Body of pancreas (tissue), 4 donors: Measurements from ENCODE around the gene DCAKD.

ENCODE experiments used
- POLR2A ChIP-seq, 3 donors: fragments of 450-650 bp; IDR thresholded peaks; one replicate each; pipeline ENCODE4 v1.6.1; 2016; ENCODE audit warnings: antibody characterized with exemption in 3 of 3, mild to moderate bottlenecking in 2 of 3
- TF ChIP-seq, protein P1 (sequence below), 7 experiments: fragments of 450-650 bp in 4 of 7; fragments of 200-600 bp in 3 of 7; sonication (generic) in 3 of 7; IDR thresholded peaks; one replicate each; pipeline ENCODE4 v1.5.1; 2016 to 2019; ENCODE audit warnings: antibody characterized with exemption in 7 of 7

DNA sequence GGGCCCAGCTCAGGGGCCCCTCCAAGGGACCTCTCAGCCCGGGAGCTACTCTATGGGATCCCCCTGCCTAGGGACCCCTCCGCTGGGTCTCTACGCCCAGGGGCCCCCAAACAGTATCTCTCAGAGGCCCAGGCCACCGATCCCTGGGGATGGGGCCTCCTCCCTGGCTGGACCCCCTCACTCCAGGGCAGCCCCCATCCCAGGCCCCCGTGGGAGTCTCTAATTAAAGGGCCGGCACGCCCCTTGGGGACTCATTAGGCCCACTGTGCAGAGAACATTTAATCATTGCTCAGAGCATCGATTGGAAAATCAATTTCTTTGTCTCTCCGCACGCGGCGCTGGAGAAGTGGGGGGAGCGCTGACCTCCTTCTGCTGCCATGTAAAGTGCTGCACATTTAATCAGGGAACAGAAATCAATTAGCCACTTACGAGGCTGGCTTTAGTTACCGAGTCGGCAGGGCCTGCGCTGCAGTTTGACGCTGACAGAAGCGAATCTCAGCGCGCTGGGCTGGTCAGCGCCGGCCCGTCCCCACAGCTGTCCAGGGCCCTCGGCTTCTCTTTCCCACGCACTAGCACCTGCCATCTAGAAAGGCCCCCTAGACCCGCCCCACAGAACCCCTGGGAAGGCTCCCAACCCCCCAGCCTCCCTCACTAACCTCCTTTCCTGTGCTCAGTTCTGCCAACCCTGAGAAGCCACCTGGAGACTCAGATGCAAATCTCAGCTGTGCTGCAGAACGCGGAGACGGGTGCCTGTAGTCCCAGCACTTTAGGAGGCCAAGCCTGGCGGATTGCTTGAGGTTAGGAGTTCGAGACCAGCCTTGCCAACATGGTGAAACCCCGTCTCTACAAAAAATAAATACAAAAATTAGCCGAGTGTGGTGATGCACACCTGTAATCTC lies 63.1 kb downstream of the DCAKD start:
- TF ChIP-seq, protein P1, sequence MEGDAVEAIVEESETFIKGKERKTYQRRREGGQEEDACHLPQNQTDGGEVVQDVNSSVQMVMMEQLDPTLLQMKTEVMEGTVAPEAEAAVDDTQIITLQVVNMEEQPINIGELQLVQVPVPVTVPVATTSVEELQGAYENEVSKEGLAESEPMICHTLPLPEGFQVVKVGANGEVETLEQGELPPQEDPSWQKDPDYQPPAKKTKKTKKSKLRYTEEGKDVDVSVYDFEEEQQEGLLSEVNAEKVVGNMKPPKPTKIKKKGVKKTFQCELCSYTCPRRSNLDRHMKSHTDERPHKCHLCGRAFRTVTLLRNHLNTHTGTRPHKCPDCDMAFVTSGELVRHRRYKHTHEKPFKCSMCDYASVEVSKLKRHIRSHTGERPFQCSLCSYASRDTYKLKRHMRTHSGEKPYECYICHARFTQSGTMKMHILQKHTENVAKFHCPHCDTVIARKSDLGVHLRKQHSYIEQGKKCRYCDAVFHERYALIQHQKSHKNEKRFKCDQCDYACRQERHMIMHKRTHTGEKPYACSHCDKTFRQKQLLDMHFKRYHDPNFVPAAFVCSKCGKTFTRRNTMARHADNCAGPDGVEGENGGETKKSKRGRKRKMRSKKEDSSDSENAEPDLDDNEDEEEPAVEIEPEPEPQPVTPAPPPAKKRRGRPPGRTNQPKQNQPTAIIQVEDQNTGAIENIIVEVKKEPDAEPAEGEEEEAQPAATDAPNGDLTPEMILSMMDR (IDR thresholded peaks at IDR 0.05): no peak
- no peak for TF ChIP-seq POLR2A (IDR thresholded peaks at IDR 0.05)
